Measurements from ENCODE around the gene FPR2. TPM values are rescaled to one million over a fixed set of nuclear protein-coding genes. Genes with fewer than 3 reads are reported as not detected.

The FPR2 gene
- total RNA-seq, 1 donor from 2014 or later: 0.21 TPM

- H3K36me3 ChIP-seq: no peaks in the 10 kb centered on the region
- H3K27ac ChIP-seq: no peak overlapping the region
- intact Hi-C loops (cut with DNase I): no loop called here
- no peak for DNase-seq (ENCODE audit: low spot score in 2 of 2)
- H3K27me3 ChIP-seq: no peaks in the 10 kb centered on the region
- no peaks in the 10 kb centered on the region for H3K4me1 ChIP-seq
- H3K4me3 ChIP-seq: no peak overlapping the region
- no peaks in the 10 kb centered on the region for H3K9me3 ChIP-seq
- no peak for TF ChIP-seq CTCF (IDR thresholded peaks at IDR 0.05)
Measured at GRCh38 chr19:51784109-51784785, 23.3 kb downstream of the FPR2 start.

GRCh38 chr19:51784922-51785690 is 24.1 kb downstream of the FPR2 start:
- no peak for TF ChIP-seq CTCF (IDR thresholded peaks at IDR 0.05)
- intact Hi-C loops (cut with DNase I): no loop called here

GRCh38 chr19:51786646-51787494 is 25.9 kb downstream of the FPR2 start:
- Histone ChIP-seq H3K4me3 (no peak overlapping the region), H3K4me1 (no peaks in the 10 kb centered on the region), H3K27ac (no peak overlapping the region), H3K36me3 (no peaks in the 10 kb centered on the region), H3K27me3 (no peaks in the 10 kb centered on the region), H3K9me3 (no peaks in the 10 kb centered on the region)
- no peak for DNase-seq (ENCODE audit: low spot score in 2 of 2)
- intact Hi-C loops (cut with DNase I): no loop called here
- no peak for TF ChIP-seq CTCF (IDR thresholded peaks at IDR 0.05)

More at GRCh38 chr19:51784922-51785690, 24.1 kb downstream of the FPR2 start:
- H3K27me3 ChIP-seq: no peaks in the 10 kb centered on the region
- H3K27ac ChIP-seq: no peak overlapping the region
- no peaks in the 10 kb centered on the region for H3K9me3 ChIP-seq
- H3K4me3 ChIP-seq: no peak overlapping the region
- H3K4me1 ChIP-seq: no peaks in the 10 kb centered on the region
- no peaks in the 10 kb centered on the region for H3K36me3 ChIP-seq
- peak; percentile 32 to 79 for DNase-seq (ENCODE audit: low spot score in 2 of 2)

GRCh38 chr19:51788029-51788428 is 27.0 kb downstream of the FPR2 start:
- no peak for DNase-seq (ENCODE audit: low spot score in 2 of 2)
- Histone ChIP-seq H3K9me3 (no peaks in the 10 kb centered on the region), H3K36me3 (no peaks in the 10 kb centered on the region), H3K27me3 (no peaks in the 10 kb centered on the region), H3K4me1 (no peaks in the 10 kb centered on the region), H3K4me3 (no peak overlapping the region), H3K27ac (no peak overlapping the region)
- intact Hi-C loops (cut with DNase I): no loop called here
- no peak for TF ChIP-seq CTCF (IDR thresholded peaks at IDR 0.05)

- Histone ChIP-seq H3K4me1 (no peaks in the 10 kb centered on the region), H3K27ac (no peak overlapping the region), H3K4me3 (no peak overlapping the region), H3K9me3 (no peaks in the 10 kb centered on the region), H3K36me3 (no peaks in the 10 kb centered on the region), H3K27me3 (no peaks in the 10 kb centered on the region)
- TF ChIP-seq CTCF (IDR thresholded peaks at IDR 0.05): no peak
- intact Hi-C loops (cut with DNase I): no loop called here
- no peak for DNase-seq (ENCODE audit: low spot score in 2 of 2)
Measured at GRCh38 chr19:51789061-51789795, 28.2 kb downstream of the FPR2 start.
